SK-N-SH treated with all-trans-retinoic acid at 6 μM for 48 hours (cell line): ENCODE results near the gene CPSF4L.

ENCODE experiments used
- ATAC-seq: fragments of 200-7000 bp; cut with Tn5 transposase; 3 replicates; pipeline ENCODE4 v1.9.1; 2020; ENCODE audit warnings: mild to moderate bottlenecking, moderate library complexity
- ARNTL ChIP-seq: fragments of 450-650 bp; formaldehyde crosslinking; IDR thresholded peaks from 2 replicates; pipeline ENCODE4 v1.5.0; 2020; ENCODE audit warnings: low read depth, mild to moderate bottlenecking, moderate library complexity, borderline replicate concordance
- BACH2 ChIP-seq: fragments of 250-450 bp; sonication (Bioruptor Pico); IDR thresholded peaks from 2 replicates; pipeline ENCODE4 v1.9.0; 2021; ENCODE audit warnings: mild to moderate bottlenecking, borderline replicate concordance
- CSDC2 ChIP-seq: fragments of 250-450 bp; sonication (Bioruptor Pico); IDR thresholded peaks from 2 replicates; pipeline ENCODE4 v1.5.0; 2020; ENCODE audit warnings: mild to moderate bottlenecking, moderate library complexity
- ISL1 ChIP-seq: fragments of 250-450 bp; sonication (Bioruptor Pico); IDR thresholded peaks from 2 replicates; pipeline ENCODE4 v2.1.2; 2022; ENCODE audit warnings: mild to moderate bottlenecking, moderate library complexity
- RARB ChIP-seq: fragments of 250-450 bp; sonication (Bioruptor Pico); IDR thresholded peaks from 2 replicates; pipeline ENCODE4 v1.8.0; 2021; ENCODE audit warnings: mild to moderate bottlenecking, moderate library complexity
- SNAI2 ChIP-seq: fragments of 250-450 bp; sonication (Bioruptor Pico); IDR thresholded peaks from 2 replicates; pipeline ENCODE4 v1.5.0; 2020; ENCODE audit warnings: mild to moderate bottlenecking, moderate library complexity
- TOX ChIP-seq: fragments of 250-450 bp; sonication (Bioruptor Pico); IDR thresholded peaks from 2 replicates; pipeline ENCODE4 v1.8.0; 2021; ENCODE audit warnings: mild to moderate bottlenecking, moderate library complexity, borderline replicate concordance
- ZC3H10 ChIP-seq: fragments of 250-450 bp; sonication (Bioruptor Pico); IDR thresholded peaks from 2 replicates; pipeline ENCODE4 v1.5.1; 2021; ENCODE audit warnings: mild to moderate bottlenecking, moderate library complexity
- ZFP3 ChIP-seq: fragments of 250-450 bp; sonication (Bioruptor Pico); IDR thresholded peaks from 2 replicates; pipeline ENCODE4 v1.5.0; 2020; ENCODE audit warnings: mild to moderate bottlenecking, moderate library complexity
- ZFP30 ChIP-seq: fragments of 450-650 bp; formaldehyde crosslinking; IDR thresholded peaks from 2 replicates; pipeline ENCODE4 v1.5.0; 2022; ENCODE audit warnings: mild to moderate bottlenecking, moderate library complexity
- ZNF70 ChIP-seq: fragments of 450-650 bp; formaldehyde crosslinking; IDR thresholded peaks from 2 replicates; pipeline ENCODE4 v1.5.0; 2020; ENCODE audit warnings: mild to moderate bottlenecking, moderate library complexity
- ZNF8 ChIP-seq: fragments of 450-650 bp; formaldehyde crosslinking; IDR thresholded peaks from 2 replicates; pipeline ENCODE4 v1.5.0; 2020; ENCODE audit warnings: mild to moderate bottlenecking, moderate library complexity
- TF ChIP-seq, protein P1 (sequence below): fragments of 250-450 bp; sonication (Bioruptor Pico); IDR thresholded peaks from 2 replicates; pipeline ENCODE4 v1.5.1; 2021; ENCODE audit warnings: mild to moderate bottlenecking, moderate library complexity
- TF ChIP-seq, protein P2 (sequence below): fragments of 250-450 bp; sonication (Bioruptor Pico); IDR thresholded peaks from 2 replicates; pipeline ENCODE4 v1.8.0; 2020; ENCODE audit warnings: mild to moderate bottlenecking, moderate library complexity, borderline replicate concordance
- TF ChIP-seq, protein P3 (sequence below): fragments of 250-450 bp; sonication (Bioruptor Pico); IDR thresholded peaks from 2 replicates; pipeline ENCODE4 v1.5.0; 2020; ENCODE audit warnings: mild to moderate bottlenecking, moderate library complexity
- TF ChIP-seq, protein P4 (sequence below): fragments of 250-450 bp; sonication (Bioruptor Pico); IDR thresholded peaks from 2 replicates; pipeline ENCODE4 v1.5.1; 2020; ENCODE audit warnings: low read depth, mild to moderate bottlenecking, moderate library complexity

Gene CPSF4L

DNA sequence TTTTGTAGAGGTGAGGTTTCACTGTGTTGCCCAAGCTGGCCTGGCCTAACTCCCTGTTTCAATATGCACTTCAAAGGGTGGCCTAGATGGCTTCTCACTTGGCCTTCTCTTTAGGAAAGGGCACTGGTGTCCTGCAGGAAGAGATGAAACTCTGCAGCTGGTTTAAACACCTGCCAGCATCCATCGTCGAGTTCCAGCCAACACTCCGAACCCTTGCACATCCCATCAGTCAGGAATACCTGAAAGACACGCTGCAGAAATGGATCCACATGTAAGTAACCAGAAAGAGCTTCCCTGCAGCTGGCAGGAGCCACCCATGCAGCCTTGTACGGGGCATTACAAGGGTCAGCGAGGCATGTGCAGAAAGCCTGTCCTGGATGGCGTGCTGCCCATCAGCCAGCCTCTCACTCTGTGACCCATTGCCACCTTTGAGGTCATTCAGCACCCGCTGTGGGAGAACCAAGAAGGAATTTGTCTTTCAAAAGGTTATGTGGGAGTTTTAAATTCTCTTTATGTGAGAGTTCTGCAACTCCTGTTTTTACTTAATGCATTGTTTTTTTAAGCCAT is 61.8 kb downstream of the CPSF4L start:
- no peak for ATAC-seq
- no peak for TF ChIP-seq ZFP3 (CRISPR knock-in tag)
- TF ChIP-seq ZNF70 (CRISPR knock-in tag) = no peak
- TF ChIP-seq, protein P1, sequence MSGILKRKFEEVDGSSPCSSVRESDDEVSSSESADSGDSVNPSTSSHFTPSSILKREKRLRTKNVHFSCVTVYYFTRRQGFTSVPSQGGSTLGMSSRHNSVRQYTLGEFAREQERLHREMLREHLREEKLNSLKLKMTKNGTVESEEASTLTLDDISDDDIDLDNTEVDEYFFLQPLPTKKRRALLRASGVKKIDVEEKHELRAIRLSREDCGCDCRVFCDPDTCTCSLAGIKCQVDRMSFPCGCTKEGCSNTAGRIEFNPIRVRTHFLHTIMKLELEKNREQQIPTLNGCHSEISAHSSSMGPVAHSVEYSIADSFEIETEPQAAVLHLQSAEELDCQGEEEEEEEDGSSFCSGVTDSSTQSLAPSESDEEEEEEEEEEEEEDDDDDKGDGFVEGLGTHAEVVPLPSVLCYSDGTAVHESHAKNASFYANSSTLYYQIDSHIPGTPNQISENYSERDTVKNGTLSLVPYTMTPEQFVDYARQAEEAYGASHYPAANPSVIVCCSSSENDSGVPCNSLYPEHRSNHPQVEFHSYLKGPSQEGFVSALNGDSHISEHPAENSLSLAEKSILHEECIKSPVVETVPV = no peak
- no peak for TF ChIP-seq ZNF8 (CRISPR knock-in tag)
- TF ChIP-seq, protein P2, sequence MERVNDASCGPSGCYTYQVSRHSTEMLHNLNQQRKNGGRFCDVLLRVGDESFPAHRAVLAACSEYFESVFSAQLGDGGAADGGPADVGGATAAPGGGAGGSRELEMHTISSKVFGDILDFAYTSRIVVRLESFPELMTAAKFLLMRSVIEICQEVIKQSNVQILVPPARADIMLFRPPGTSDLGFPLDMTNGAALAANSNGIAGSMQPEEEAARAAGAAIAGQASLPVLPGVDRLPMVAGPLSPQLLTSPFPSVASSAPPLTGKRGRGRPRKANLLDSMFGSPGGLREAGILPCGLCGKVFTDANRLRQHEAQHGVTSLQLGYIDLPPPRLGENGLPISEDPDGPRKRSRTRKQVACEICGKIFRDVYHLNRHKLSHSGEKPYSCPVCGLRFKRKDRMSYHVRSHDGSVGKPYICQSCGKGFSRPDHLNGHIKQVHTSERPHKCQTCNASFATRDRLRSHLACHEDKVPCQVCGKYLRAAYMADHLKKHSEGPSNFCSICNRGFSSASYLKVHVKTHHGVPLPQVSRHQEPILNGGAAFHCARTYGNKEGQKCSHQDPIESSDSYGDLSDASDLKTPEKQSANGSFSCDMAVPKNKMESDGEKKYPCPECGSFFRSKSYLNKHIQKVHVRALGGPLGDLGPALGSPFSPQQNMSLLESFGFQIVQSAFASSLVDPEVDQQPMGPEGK (CRISPR knock-in tag) = no peak
- no peak for TF ChIP-seq RARB
- no peak for TF ChIP-seq SNAI2 (CRISPR knock-in tag)
- no peak for TF ChIP-seq CSDC2 (CRISPR knock-in tag)
- TF ChIP-seq ISL1 = no peak
- no peak for TF ChIP-seq ARNTL (CRISPR knock-in tag)
- no peak for TF ChIP-seq BACH2 (CRISPR knock-in tag)
- TF ChIP-seq, protein P3, sequence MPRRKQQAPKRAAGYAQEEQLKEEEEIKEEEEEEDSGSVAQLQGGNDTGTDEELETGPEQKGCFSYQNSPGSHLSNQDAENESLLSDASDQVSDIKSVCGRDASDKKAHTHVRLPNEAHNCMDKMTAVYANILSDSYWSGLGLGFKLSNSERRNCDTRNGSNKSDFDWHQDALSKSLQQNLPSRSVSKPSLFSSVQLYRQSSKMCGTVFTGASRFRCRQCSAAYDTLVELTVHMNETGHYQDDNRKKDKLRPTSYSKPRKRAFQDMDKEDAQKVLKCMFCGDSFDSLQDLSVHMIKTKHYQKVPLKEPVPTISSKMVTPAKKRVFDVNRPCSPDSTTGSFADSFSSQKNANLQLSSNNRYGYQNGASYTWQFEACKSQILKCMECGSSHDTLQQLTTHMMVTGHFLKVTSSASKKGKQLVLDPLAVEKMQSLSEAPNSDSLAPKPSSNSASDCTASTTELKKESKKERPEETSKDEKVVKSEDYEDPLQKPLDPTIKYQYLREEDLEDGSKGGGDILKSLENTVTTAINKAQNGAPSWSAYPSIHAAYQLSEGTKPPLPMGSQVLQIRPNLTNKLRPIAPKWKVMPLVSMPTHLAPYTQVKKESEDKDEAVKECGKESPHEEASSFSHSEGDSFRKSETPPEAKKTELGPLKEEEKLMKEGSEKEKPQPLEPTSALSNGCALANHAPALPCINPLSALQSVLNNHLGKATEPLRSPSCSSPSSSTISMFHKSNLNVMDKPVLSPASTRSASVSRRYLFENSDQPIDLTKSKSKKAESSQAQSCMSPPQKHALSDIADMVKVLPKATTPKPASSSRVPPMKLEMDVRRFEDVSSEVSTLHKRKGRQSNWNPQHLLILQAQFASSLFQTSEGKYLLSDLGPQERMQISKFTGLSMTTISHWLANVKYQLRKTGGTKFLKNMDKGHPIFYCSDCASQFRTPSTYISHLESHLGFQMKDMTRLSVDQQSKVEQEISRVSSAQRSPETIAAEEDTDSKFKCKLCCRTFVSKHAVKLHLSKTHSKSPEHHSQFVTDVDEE (CRISPR knock-in tag) = no peak
- TF ChIP-seq, all 23 proteins: peak for 0

DNA sequence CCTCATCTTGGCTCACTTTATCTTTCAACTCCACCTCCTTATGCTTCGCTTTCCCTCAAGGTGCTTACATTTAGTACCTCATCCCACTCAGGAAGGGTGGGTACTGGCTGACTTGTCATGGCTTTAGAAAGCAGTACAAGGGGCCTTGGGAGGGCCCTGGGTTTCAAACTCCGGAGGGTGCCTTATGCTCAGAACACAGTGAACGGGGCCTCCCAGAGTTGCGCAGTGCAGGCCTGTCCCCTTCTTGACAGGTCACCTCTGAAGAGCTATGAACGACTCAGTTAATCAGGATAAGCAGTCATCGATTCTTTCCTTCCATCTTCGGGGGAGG is 62.8 kb downstream of the CPSF4L start:
- no peak for ATAC-seq

More for the DNA sequence above, 62.8 kb downstream of the CPSF4L start:
- TF ChIP-seq ZFP30 (CRISPR knock-in tag) (no peak), TOX (no peak), SNAI2 (CRISPR knock-in tag) (no peak), BACH2 (CRISPR knock-in tag) (no peak), ZC3H10 (CRISPR knock-in tag) (no peak), ZNF8 (CRISPR knock-in tag) (no peak), CSDC2 (CRISPR knock-in tag) (no peak)
- TF ChIP-seq, protein P4, sequence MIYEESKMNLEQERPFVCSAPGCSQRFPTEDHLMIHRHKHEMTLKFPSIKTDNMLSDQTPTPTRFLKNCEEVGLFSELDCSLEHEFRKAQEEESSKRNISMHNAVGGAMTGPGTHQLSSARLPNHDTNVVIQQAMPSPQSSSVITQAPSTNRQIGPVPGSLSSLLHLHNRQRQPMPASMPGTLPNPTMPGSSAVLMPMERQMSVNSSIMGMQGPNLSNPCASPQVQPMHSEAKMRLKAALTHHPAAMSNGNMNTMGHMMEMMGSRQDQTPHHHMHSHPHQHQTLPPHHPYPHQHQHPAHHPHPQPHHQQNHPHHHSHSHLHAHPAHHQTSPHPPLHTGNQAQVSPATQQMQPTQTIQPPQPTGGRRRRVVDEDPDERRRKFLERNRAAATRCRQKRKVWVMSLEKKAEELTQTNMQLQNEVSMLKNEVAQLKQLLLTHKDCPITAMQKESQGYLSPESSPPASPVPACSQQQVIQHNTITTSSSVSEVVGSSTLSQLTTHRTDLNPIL (CRISPR knock-in tag) = no peak
- TF ChIP-seq, protein P1 = no peak
- TF ChIP-seq, all 23 proteins: peak for 0
